Fibroblast of skin of scalp (primary cell): ENCODE data around the gene IER5.
A peak's percentile ranks its signal among the peaks of the same experiment; 100 is the strongest.

ENCODE experiments used
- DNase-seq: peaks from one replicate; pipeline ENCODE4 v3.0.0-alpha.2; 2013

Gene IER5

GRCh38 chr1:181135437-181135731 is 46.9 kb downstream of the IER5 start:
- DNase-seq, result peak; percentile 83

- peak; percentile 95 for DNase-seq
These were observed 47.6 kb downstream of the IER5 start for GRCh38 chr1:181135815-181136737.

GRCh38 chr1:181136738-181137122 is 48.2 kb downstream of the IER5 start:
- no peak for DNase-seq

DNA sequence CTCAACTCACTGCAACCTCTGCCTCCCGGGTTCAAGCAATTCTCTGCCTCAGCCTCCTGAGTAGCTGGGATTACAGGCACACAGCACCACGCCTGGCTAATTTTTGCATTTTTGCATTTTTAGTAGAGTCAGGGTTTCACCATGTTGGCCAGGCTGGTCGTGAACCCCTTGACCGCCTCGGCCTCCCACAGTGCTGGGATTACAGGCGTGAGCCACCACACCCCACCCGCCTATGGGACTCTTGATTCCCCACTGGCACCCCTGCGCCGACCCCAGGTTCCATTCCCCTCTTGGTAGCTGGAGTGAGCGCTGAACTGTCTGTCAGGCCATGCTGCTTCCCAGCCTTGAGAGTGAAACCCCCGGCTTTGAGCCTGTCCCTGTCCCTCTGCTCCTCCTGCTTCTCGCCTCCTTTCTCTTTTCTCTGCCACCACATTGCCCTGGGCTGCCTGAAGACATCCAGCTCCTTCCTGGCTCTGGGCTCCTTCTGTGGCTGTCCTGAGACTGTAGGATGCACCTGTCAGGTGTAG is 48.8 kb downstream of the IER5 start:
- DNase-seq, result no peak

DNA sequence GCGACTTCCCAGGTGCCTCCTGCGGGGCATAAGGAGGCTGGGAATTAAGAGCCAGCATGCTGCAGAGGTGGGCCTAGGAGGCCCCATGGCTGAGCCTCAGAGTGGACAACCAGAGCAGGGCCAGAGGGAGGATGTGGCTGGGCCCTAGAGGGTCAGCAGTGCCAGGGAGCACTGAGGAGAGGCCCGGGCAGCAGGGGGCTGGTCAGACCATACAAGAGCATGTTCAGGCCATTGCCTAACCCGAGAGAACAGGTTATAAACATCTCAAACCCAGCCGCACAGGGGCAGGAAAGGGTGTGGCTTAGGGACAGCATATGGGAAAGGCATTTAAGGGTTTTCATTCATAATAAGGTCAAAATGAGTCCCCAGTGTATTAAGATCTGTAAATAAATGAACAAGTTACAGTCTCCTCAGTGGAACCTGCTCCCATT is 51.1 kb downstream of the IER5 start:
- peak; percentile 57 for DNase-seq

- DNase-seq, result no peak
These were observed 51.9 kb downstream of the IER5 start for GRCh38 chr1:181140398-181140797.

DNA sequence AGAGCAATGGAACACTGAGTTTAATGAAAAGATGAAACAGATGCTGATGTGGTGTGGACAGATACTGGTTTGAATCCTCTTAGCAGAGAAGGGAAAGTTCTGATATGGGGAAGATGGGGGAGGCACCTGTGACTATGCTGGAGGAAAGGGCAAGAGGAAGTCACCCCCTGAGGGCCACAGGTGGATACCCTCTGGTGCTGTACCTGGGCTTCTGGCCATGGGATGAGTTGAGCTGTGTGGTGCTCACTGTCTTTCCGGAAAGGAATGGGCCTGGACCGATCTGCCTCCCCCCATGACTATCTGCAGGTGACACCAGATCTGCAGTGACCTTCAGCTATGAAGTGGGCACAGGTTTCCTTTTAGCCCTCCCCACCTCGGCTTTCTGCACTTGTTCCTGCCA is 52.4 kb downstream of the IER5 start:
- no peak for DNase-seq

GRCh38 chr1:181141431-181141910 is 53.0 kb downstream of the IER5 start:
- peak; percentile 80 for DNase-seq
